ENCODE results near the gene TEX12.

TEX12 gene

GRCh38 chr11:112167145-112167544 lies at the start of gene TEX12:
TEX12 (plus strand) TSS chr11:112167372; CDS start chr11:112169269, 1,897 bp downstream.
- Histone ChIP-seq H3K9me3 (ENCODE audit: low read length) (no peaks in the 10 kb centered on the region), H3K9ac (ENCODE audit: low read length) (no peak within 1 kb of the TSS), H3K4me1 (ENCODE audit: insufficient read depth, low read length) (no peaks in the 10 kb centered on the region), H3K27ac (ENCODE audit: low read depth, low read length) (no peak within 1 kb of the TSS), H3K4me3 (ENCODE audit: low read depth in 1 of 2, low read length in 2 of 2) (no peak within 1 kb of the TSS), H3K27me3 (ENCODE audit: control insufficient read depth in 1 of 2, insufficient read depth in 2 of 2, low read length in 2 of 2) (no peaks in the 10 kb centered on the region), H3K36me3 (ENCODE audit: insufficient read depth, low read length) (no peaks in the 10 kb centered on the region)

- Histone ChIP-seq H3K27ac (ENCODE audit: low read depth, low read length) (no peak overlapping the region), H3K27me3 (ENCODE audit: control insufficient read depth in 1 of 2, insufficient read depth in 2 of 2, low read length in 2 of 2) (no peaks in the 10 kb centered on the region), H3K9ac (ENCODE audit: low read length) (no peak overlapping the region), H3K36me3 (ENCODE audit: insufficient read depth, low read length) (no peaks in the 10 kb centered on the region), H3K4me1 (ENCODE audit: insufficient read depth, low read length) (no peaks in the 10 kb centered on the region), H3K9me3 (ENCODE audit: low read length) (no peaks in the 10 kb centered on the region), H3K4me3 (ENCODE audit: low read depth in 1 of 2, low read length in 2 of 2) (no peak overlapping the region)
Measured at GRCh38 chr11:112118176-112118575, 49.0 kb upstream of the TEX12 start.

- no peaks in the 10 kb centered on the region for H3K27me3 ChIP-seq (ENCODE audit: control insufficient read depth in 1 of 2, insufficient read depth in 2 of 2, low read length in 2 of 2)
- no peaks in the 10 kb centered on the region for H3K36me3 ChIP-seq (ENCODE audit: insufficient read depth, low read length)
- H3K27ac ChIP-seq (ENCODE audit: low read depth, low read length), result no peak overlapping the region
- no peak overlapping the region for H3K4me3 ChIP-seq (ENCODE audit: low read depth in 1 of 2, low read length in 2 of 2)
- H3K4me1 ChIP-seq (ENCODE audit: insufficient read depth, low read length), result no peaks in the 10 kb centered on the region
- no peak overlapping the region for H3K9ac ChIP-seq (ENCODE audit: low read length)
- H3K9me3 ChIP-seq (ENCODE audit: low read length), result no peaks in the 10 kb centered on the region
Measured at GRCh38 chr11:112121981-112122615, 45.1 kb upstream of the TEX12 start.

GRCh38 chr11:112123129-112123528 lies 44.0 kb upstream of the TEX12 start:
- Histone ChIP-seq H3K4me3 (ENCODE audit: low read depth in 1 of 2, low read length in 2 of 2) (no peak overlapping the region), H3K27me3 (ENCODE audit: control insufficient read depth in 1 of 2, insufficient read depth in 2 of 2, low read length in 2 of 2) (no peaks in the 10 kb centered on the region)

GRCh38 chr11:112127056-112127455 lies 40.1 kb upstream of the TEX12 start:
- Histone ChIP-seq H3K4me3 (ENCODE audit: low read depth in 1 of 2, low read length in 2 of 2) (no peak overlapping the region), H3K36me3 (ENCODE audit: insufficient read depth, low read length) (no peaks in the 10 kb centered on the region), H3K9me3 (ENCODE audit: low read length) (no peaks in the 10 kb centered on the region), H3K9ac (ENCODE audit: low read length) (no peak overlapping the region), H3K4me1 (ENCODE audit: insufficient read depth, low read length) (no peaks in the 10 kb centered on the region), H3K27me3 (ENCODE audit: control insufficient read depth in 1 of 2, insufficient read depth in 2 of 2, low read length in 2 of 2) (no peaks in the 10 kb centered on the region), H3K27ac (ENCODE audit: low read depth, low read length) (no peak overlapping the region)

More at GRCh38 chr11:112123129-112123528, 44.0 kb upstream of the TEX12 start:
- Histone ChIP-seq H3K4me1 (ENCODE audit: insufficient read depth, low read length) (no peaks in the 10 kb centered on the region), H3K9ac (ENCODE audit: low read length) (no peak overlapping the region), H3K9me3 (ENCODE audit: low read length) (no peaks in the 10 kb centered on the region), H3K36me3 (ENCODE audit: insufficient read depth, low read length) (no peaks in the 10 kb centered on the region), H3K27ac (ENCODE audit: low read depth, low read length) (no peak overlapping the region)

GRCh38 chr11:112128483-112129121 lies 38.6 kb upstream of the TEX12 start:
- Histone ChIP-seq H3K9me3 (ENCODE audit: low read length) (no peaks in the 10 kb centered on the region), H3K4me3 (ENCODE audit: low read depth in 1 of 2, low read length in 2 of 2) (no peak overlapping the region), H3K27ac (ENCODE audit: low read depth, low read length) (no peak overlapping the region), H3K4me1 (ENCODE audit: insufficient read depth, low read length) (no peaks in the 10 kb centered on the region), H3K9ac (ENCODE audit: low read length) (no peak overlapping the region), H3K36me3 (ENCODE audit: insufficient read depth, low read length) (no peaks in the 10 kb centered on the region), H3K27me3 (ENCODE audit: control insufficient read depth in 1 of 2, insufficient read depth in 2 of 2, low read length in 2 of 2) (no peaks in the 10 kb centered on the region)

- Histone ChIP-seq H3K4me1 (ENCODE audit: insufficient read depth, low read length) (no peaks in the 10 kb centered on the region), H3K27me3 (ENCODE audit: control insufficient read depth in 1 of 2, insufficient read depth in 2 of 2, low read length in 2 of 2) (no peaks in the 10 kb centered on the region), H3K9me3 (ENCODE audit: low read length) (no peaks in the 10 kb centered on the region), H3K9ac (ENCODE audit: low read length) (no peak overlapping the region), H3K27ac (ENCODE audit: low read depth, low read length) (no peak overlapping the region), H3K4me3 (ENCODE audit: low read depth in 1 of 2, low read length in 2 of 2) (no peak overlapping the region), H3K36me3 (ENCODE audit: insufficient read depth, low read length) (no peaks in the 10 kb centered on the region)
Measured at GRCh38 chr11:112129656-112130055, 37.5 kb upstream of the TEX12 start.

GRCh38 chr11:112132737-112133136 lies 34.4 kb upstream of the TEX12 start:
- Histone ChIP-seq H3K9me3 (ENCODE audit: low read length) (no peaks in the 10 kb centered on the region), H3K9ac (ENCODE audit: low read length) (no peak overlapping the region), H3K4me1 (ENCODE audit: insufficient read depth, low read length) (no peaks in the 10 kb centered on the region), H3K4me3 (ENCODE audit: low read depth in 1 of 2, low read length in 2 of 2) (no peak overlapping the region), H3K36me3 (ENCODE audit: insufficient read depth, low read length) (no peaks in the 10 kb centered on the region), H3K27ac (ENCODE audit: low read depth, low read length) (no peak overlapping the region), H3K27me3 (ENCODE audit: control insufficient read depth in 1 of 2, insufficient read depth in 2 of 2, low read length in 2 of 2) (no peaks in the 10 kb centered on the region)

- Histone ChIP-seq H3K36me3 (ENCODE audit: insufficient read depth, low read length) (no peaks in the 10 kb centered on the region), H3K4me1 (ENCODE audit: insufficient read depth, low read length) (no peaks in the 10 kb centered on the region), H3K27me3 (ENCODE audit: control insufficient read depth in 1 of 2, insufficient read depth in 2 of 2, low read length in 2 of 2) (no peaks in the 10 kb centered on the region), H3K27ac (ENCODE audit: low read depth, low read length) (no peak overlapping the region), H3K9me3 (ENCODE audit: low read length) (no peaks in the 10 kb centered on the region), H3K9ac (ENCODE audit: low read length) (no peak overlapping the region), H3K4me3 (ENCODE audit: low read depth in 1 of 2, low read length in 2 of 2) (no peak overlapping the region)
Measured at GRCh38 chr11:112134473-112134872, 32.7 kb upstream of the TEX12 start.

- Histone ChIP-seq H3K27me3 (ENCODE audit: control insufficient read depth in 1 of 2, insufficient read depth in 2 of 2, low read length in 2 of 2) (no peaks in the 10 kb centered on the region), H3K36me3 (ENCODE audit: insufficient read depth, low read length) (no peaks in the 10 kb centered on the region), H3K4me3 (ENCODE audit: low read depth in 1 of 2, low read length in 2 of 2) (no peak overlapping the region), H3K27ac (ENCODE audit: low read depth, low read length) (no peak overlapping the region), H3K4me1 (ENCODE audit: insufficient read depth, low read length) (no peaks in the 10 kb centered on the region), H3K9me3 (ENCODE audit: low read length) (peaks cover 5% of the 10 kb centered on the region), H3K9ac (ENCODE audit: low read length) (no peak overlapping the region)
Measured at GRCh38 chr11:112143597-112143996, 23.6 kb upstream of the TEX12 start.

- Histone ChIP-seq H3K4me3 (ENCODE audit: low read depth in 1 of 2, low read length in 2 of 2) (no peak overlapping the region), H3K27me3 (ENCODE audit: control insufficient read depth in 1 of 2, insufficient read depth in 2 of 2, low read length in 2 of 2) (no peaks in the 10 kb centered on the region), H3K4me1 (ENCODE audit: insufficient read depth, low read length) (no peaks in the 10 kb centered on the region), H3K27ac (ENCODE audit: low read depth, low read length) (no peak overlapping the region), H3K36me3 (ENCODE audit: insufficient read depth, low read length) (no peaks in the 10 kb centered on the region), H3K9ac (ENCODE audit: low read length) (no peak overlapping the region), H3K9me3 (ENCODE audit: low read length) (no peaks in the 10 kb centered on the region)
Measured at GRCh38 chr11:112150517-112150916, 16.7 kb upstream of the TEX12 start.

All from muscle layer of colon (tissue), 2 donors.